Trophoblast cell (in vitro differentiated cells and primary cell): ENCODE data around the gene GNB5.

ENCODE experiments used
- DNase-seq, 2 donors: peaks; one replicate each; pipeline ENCODE4 v3.0.0-alpha.2; 2016
- H2AFZ ChIP-seq: 2 replicates; pipeline ENCODE4 v1.6.1; 2013; ENCODE audit warnings: low read length, moderate library complexity, mild to moderate bottlenecking; ENCODE audit not compliant: insufficient read depth, poor library complexity
- H2AK5ac ChIP-seq: 2 replicates; pipeline ENCODE4 v1.6.1; 2013; ENCODE audit warnings: mild to moderate bottlenecking, low read length
- H2BK120ac ChIP-seq: 2 replicates; pipeline ENCODE4 v1.6.1; 2013; ENCODE audit warnings: low read length, mild to moderate bottlenecking, moderate library complexity; ENCODE audit not compliant: insufficient read depth, poor library complexity
- H2BK12ac ChIP-seq: 2 replicates; pipeline ENCODE4 v1.6.1; 2013; ENCODE audit warnings: mild to moderate bottlenecking, low read length, moderate library complexity
- H2BK5ac ChIP-seq: 2 replicates; pipeline ENCODE4 v1.6.1; 2013; ENCODE audit warnings: low read length, low read depth, moderate library complexity, mild to moderate bottlenecking; ENCODE audit not compliant: poor library complexity
- H3K14ac ChIP-seq: 2 replicates; pipeline ENCODE4 v1.6.1; 2013; ENCODE audit warnings: mild to moderate bottlenecking, low read length
- H3K18ac ChIP-seq: 2 replicates; pipeline ENCODE4 v1.6.1; 2013; ENCODE audit warnings: mild to moderate bottlenecking, low read length
- H3K23ac ChIP-seq: 2 replicates; pipeline ENCODE4 v1.6.1; 2013; ENCODE audit warnings: low read length
- H3K27ac ChIP-seq: 2 replicates; pipeline ENCODE4 v1.5.1; 2013; ENCODE audit warnings: low read depth, mild to moderate bottlenecking, inconsistent platforms, low read length, moderate library complexity
- H3K27me3 ChIP-seq: 2 replicates; pipeline ENCODE4 v1.6.1; 2013; ENCODE audit warnings: inconsistent platforms, mild to moderate bottlenecking, low read length, moderate library complexity; ENCODE audit not compliant: insufficient read depth
- H3K36me3 ChIP-seq, 2 experiments: 1 replicate in 1 of 2; 2 replicates in 1 of 2; pipeline ENCODE4 v1.6.1; 2013; ENCODE audit warnings: low read length in 2 of 2, mild to moderate bottlenecking in 2 of 2, moderate library complexity in 1 of 2; ENCODE audit not compliant: insufficient read depth in 2 of 2, control insufficient read depth in 1 of 2
- H3K4ac ChIP-seq: 2 replicates; pipeline ENCODE4 v1.6.1; 2013; ENCODE audit warnings: low read depth, mild to moderate bottlenecking, low read length, moderate library complexity
- H3K4me1 ChIP-seq, 2 experiments: 1 replicate in 1 of 2; 2 replicates in 1 of 2; pipeline ENCODE4 v1.6.1; 2013; ENCODE audit warnings: low read length in 2 of 2, mild to moderate bottlenecking in 2 of 2, moderate library complexity in 1 of 2; ENCODE audit not compliant: insufficient read depth in 2 of 2, control insufficient read depth in 1 of 2
- H3K4me2 ChIP-seq: 2 replicates; pipeline ENCODE4 v1.6.1; 2013; ENCODE audit warnings: inconsistent platforms, mild to moderate bottlenecking, low read length, moderate library complexity
- H3K4me3 ChIP-seq: 2 replicates; pipeline ENCODE4 v1.5.1; 2013; ENCODE audit warnings: mild to moderate bottlenecking, low read depth, low read length, inconsistent platforms
- H3K79me1 ChIP-seq: one replicate; pipeline ENCODE4 v1.6.1; 2013; ENCODE audit warnings: low read length
- H3K79me2 ChIP-seq: 2 replicates; pipeline ENCODE4 v1.6.1; 2013; ENCODE audit warnings: low read length, mild to moderate bottlenecking; ENCODE audit not compliant: control insufficient read depth, insufficient read depth, poor library complexity
- H3K9ac ChIP-seq: 2 replicates; pipeline ENCODE4 v1.6.1; 2013; ENCODE audit warnings: mild to moderate bottlenecking, low read length
- H3K9me3 ChIP-seq: 2 replicates; pipeline ENCODE4 v1.6.1; 2013; ENCODE audit warnings: low read depth, mild to moderate bottlenecking, control low read depth, inconsistent platforms, low read length; ENCODE audit not compliant: insufficient read depth
- H4K12ac ChIP-seq: 2 replicates; pipeline ENCODE4 v1.6.1; 2013; ENCODE audit warnings: low read depth, mild to moderate bottlenecking, low read length, moderate library complexity
- H4K8ac ChIP-seq: 2 replicates; pipeline ENCODE4 v1.6.1; 2013; ENCODE audit warnings: low read depth, mild to moderate bottlenecking, low read length, moderate library complexity
- H4K91ac ChIP-seq: one replicate; pipeline ENCODE4 v1.6.1; 2013; ENCODE audit warnings: low read depth, mild to moderate bottlenecking, low read length, moderate library complexity
- WGBS: extraction: QIAGEN DNeasy Blood & Tissue Kit; methylation state at CpG from one replicate; pipeline ENCODE4 v1.1.7; 2013; ENCODE audit warnings: missing lambda C conversion rate; ENCODE audit not compliant: insufficient read length, insufficient coverage; ENCODE audit errors: extremely low coverage; 5-methylcytosine and 5-hydroxymethylcytosine counted together

The GNB5 gene

DNA sequence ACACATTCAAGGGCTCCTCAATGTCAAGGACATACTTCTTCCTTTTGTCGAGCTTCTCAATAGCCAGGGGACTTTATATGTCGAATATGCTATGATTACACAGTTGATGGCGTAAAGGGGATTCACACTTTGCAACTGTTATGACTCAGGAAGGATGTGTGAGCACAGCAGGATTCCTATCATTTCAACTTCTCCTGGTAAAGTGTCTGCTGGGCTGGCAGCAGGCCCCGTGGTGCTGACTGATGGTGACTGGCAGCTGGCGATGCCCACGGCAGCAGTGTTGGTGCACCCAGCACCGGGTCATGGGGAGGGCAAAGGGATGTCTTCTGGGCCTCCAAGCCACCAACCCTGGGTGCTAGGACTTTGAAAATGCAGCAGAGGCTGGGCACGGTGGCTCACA lies 44.8 kb upstream of the GNB5 start:
- H3K23ac ChIP-seq: no peak overlapping the region
- H3K27ac ChIP-seq: no peak overlapping the region
- H4K91ac ChIP-seq: peak overlapping the region; percentile 4
- no peak overlapping the region for H3K18ac ChIP-seq
- no peak overlapping the region for H2AK5ac ChIP-seq
- no peak overlapping the region for H3K4me2 ChIP-seq
- no peak overlapping the region for H2BK120ac ChIP-seq
- WGBS: no CpG with 5 or more reads among the region's 8 CpGs
- H3K4me1 ChIP-seq: peaks cover 11 to 16% of the 10 kb centered on the region in 2 experiments
- H4K8ac ChIP-seq: no peak overlapping the region
- H3K9me3 ChIP-seq: peaks cover 2% of the 10 kb centered on the region
- H3K27me3 ChIP-seq: no peaks in the 10 kb centered on the region
- no peak overlapping the region for H2AFZ ChIP-seq
- no peak overlapping the region for H3K9ac ChIP-seq
- H4K12ac ChIP-seq: no peak overlapping the region
- no peak overlapping the region for H3K14ac ChIP-seq
- no peak overlapping the region for H3K4me3 ChIP-seq
- no peak for DNase-seq
- H3K79me1 ChIP-seq: peaks cover 6% of the 10 kb centered on the region
- no peak overlapping the region for H2BK5ac ChIP-seq
- H3K79me2 ChIP-seq: no peaks in the 10 kb centered on the region
- no peak overlapping the region for H2BK12ac ChIP-seq
- H3K4ac ChIP-seq: no peak overlapping the region
- H3K36me3 ChIP-seq: no peaks in the 10 kb centered on the region

DNA sequence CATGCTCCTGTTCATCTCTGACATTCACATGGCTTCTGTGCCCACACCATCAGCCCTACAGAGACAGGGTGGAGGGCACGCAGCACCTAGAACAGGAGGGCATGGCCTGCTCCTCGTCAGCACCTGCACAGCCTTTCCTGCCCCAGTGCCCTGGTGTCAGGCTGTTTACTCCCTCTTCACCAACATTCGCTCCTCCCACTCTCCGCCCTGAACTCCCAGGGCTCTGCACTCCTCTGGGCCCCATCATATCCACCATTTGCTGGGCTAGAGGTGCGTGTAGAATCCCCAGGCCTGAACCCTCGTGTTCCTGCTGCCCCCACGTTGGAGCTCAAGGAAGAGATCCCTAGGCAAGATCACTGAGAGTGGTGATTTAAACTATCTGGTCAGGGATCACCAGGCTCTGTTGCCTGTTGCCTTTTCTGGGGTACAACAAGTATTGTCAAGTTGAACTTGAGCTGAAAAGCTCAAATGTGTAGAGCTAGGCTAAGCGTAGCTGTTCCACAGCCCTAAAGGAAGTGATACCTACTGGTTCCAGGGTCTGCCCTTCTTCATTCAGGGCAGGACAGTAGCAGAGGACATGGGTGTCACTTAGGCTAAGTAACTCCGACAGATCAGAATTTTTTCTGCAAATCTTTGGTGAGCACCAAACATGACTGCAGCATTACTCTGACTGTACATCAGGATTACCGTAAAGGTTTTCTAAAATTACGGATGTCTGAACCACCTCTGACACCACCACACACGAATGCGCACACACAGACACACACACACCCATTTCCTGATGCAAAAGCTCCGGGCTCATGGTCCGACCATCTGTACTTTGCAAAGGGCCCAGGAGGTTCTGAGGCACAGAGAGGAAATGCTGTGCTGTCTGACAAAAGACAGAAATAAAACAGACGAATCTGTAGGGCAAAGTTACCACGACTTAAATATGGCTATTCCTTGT lies 43.7 kb upstream of the GNB5 start:
- Histone ChIP-seq H4K12ac (no peak overlapping the region), H3K23ac (no peak overlapping the region), H4K8ac (peak overlapping the region; percentile 14), H2BK5ac (no peak overlapping the region), H3K18ac (no peak overlapping the region), H2AFZ (no peak overlapping the region), H3K4ac (peak overlapping the region; percentile 31), H3K4me1 (peaks cover 11 to 16% of the 10 kb centered on the region in 2 experiments), H3K79me2 (no peaks in the 10 kb centered on the region), H3K9me3 (peaks cover 2% of the 10 kb centered on the region), H3K4me2 (no peak overlapping the region), H2BK12ac (peak overlapping the region; percentile 58), H3K79me1 (peaks cover 6% of the 10 kb centered on the region), H3K27me3 (no peaks in the 10 kb centered on the region), H3K27ac (peak overlapping the region; percentile 43), H3K14ac (peak overlapping the region; percentile 74), H3K9ac (no peak overlapping the region), H2BK120ac (peak overlapping the region; percentile 31), H3K36me3 (no peaks in the 10 kb centered on the region), H2AK5ac (peak overlapping the region; percentile 25), H4K91ac (peak overlapping the region; percentile 64), H3K4me3 (no peak overlapping the region)
- no peak for DNase-seq
- no CpG with 5 or more reads among the region's 17 CpGs for WGBS

- peaks cover 11 to 16% of the 10 kb centered on the region in 2 experiments for H3K4me1 ChIP-seq
- H3K14ac ChIP-seq: no peak overlapping the region
- H3K9me3 ChIP-seq: peaks cover 2% of the 10 kb centered on the region
- H3K79me2 ChIP-seq: no peaks in the 10 kb centered on the region
- H3K27me3 ChIP-seq: no peaks in the 10 kb centered on the region
- H2AFZ ChIP-seq: no peak overlapping the region
- peak overlapping the region; percentile 53 for H4K91ac ChIP-seq
- no peak overlapping the region for H3K18ac ChIP-seq
- peak overlapping the region; percentile 18 for H2BK12ac ChIP-seq
- DNase-seq: no peak
- H2BK5ac ChIP-seq: peak overlapping the region; percentile 60
- H4K8ac ChIP-seq: peak overlapping the region; percentile 43
- peak overlapping the region; percentile 59 for H3K27ac ChIP-seq
- H2AK5ac ChIP-seq: no peak overlapping the region
- H4K12ac ChIP-seq: no peak overlapping the region
- H3K4me3 ChIP-seq: no peak overlapping the region
- H3K23ac ChIP-seq: no peak overlapping the region
- no CpG with 5 or more reads among the region's 4 CpGs for WGBS
- H3K4me2 ChIP-seq: no peak overlapping the region
- no peak overlapping the region for H3K9ac ChIP-seq
- no peak overlapping the region for H3K4ac ChIP-seq
- H3K36me3 ChIP-seq: no peaks in the 10 kb centered on the region
- peaks cover 9% of the 10 kb centered on the region for H3K79me1 ChIP-seq
- H2BK120ac ChIP-seq: peak overlapping the region; percentile 68
Measured at GRCh38 chr15:52233405-52233804, 42.2 kb upstream of the GNB5 start.

DNA sequence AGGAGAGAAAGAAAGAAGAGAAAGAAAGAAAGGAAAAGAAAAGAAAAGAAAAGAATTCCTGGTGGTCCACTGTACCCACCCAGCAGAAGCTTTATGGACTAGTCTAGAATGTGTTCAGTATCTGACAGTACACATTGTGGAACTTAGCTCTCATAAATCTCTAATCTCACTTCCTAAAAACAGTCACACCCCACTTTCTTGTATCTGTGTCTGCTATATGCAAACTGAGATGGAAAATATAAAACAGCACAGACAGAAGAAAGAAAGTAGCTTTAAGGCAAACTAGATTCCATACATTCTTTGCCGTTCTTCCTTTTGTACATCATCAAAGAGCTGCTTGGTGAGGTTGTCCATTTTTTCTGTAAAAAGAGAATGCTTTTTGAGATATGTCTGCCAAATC lies 41.1 kb upstream of the GNB5 start:
- Histone ChIP-seq H3K4me3 (no peak overlapping the region), H2AK5ac (no peak overlapping the region), H4K8ac (no peak overlapping the region), H4K91ac (no peak overlapping the region), H3K36me3 (no peaks in the 10 kb centered on the region), H3K4me2 (no peak overlapping the region), H3K4ac (no peak overlapping the region), H4K12ac (no peak overlapping the region), H2BK5ac (no peak overlapping the region), H3K9ac (no peak overlapping the region), H2BK12ac (no peak overlapping the region), H3K18ac (no peak overlapping the region), H3K4me1 (peaks cover 11 to 16% of the 10 kb centered on the region in 2 experiments), H3K23ac (no peak overlapping the region), H3K9me3 (peaks cover 2% of the 10 kb centered on the region), H3K79me1 (peaks cover 9% of the 10 kb centered on the region), H3K14ac (no peak overlapping the region), H2BK120ac (no peak overlapping the region), H3K79me2 (no peaks in the 10 kb centered on the region), H3K27me3 (no peaks in the 10 kb centered on the region), H2AFZ (no peak overlapping the region), H3K27ac (no peak overlapping the region)
- WGBS: no CpG with 5 or more reads among the region's 1 CpG
- peak in 1 of 2 donors; percentile 40 for DNase-seq
